HG02970 (cell line): Measurements from ENCODE around the gene SLAIN1.

ENCODE experiments used
- ATAC-seq: cut with Tn5 transposase; IDR thresholded peaks from one replicate; pipeline ENCODE4 v1.9.1; 2021; ENCODE audit warnings: mild to moderate bottlenecking, moderate library complexity, moderate number of reproducible peaks; ENCODE audit not compliant: unreplicated experiment, low FRiP score

SLAIN1 gene

GRCh38 chr13:77703408-77703807, 5.9 kb downstream of the SLAIN1 start:
- ATAC-seq = no peak

GRCh38 chr13:77714119-77714755, 16.8 kb downstream of the SLAIN1 start:
- ATAC-seq = no peak

- no peak for ATAC-seq
Observed at GRCh38 chr13:77715233-77715891, 17.9 kb downstream of the SLAIN1 start.

- no peak for ATAC-seq
Observed at GRCh38 chr13:77716692-77717091, 19.2 kb downstream of the SLAIN1 start.

GRCh38 chr13:77717508-77717907, 20.0 kb downstream of the SLAIN1 start:
- no peak for ATAC-seq

- ATAC-seq = no peak
Observed at GRCh38 chr13:77719128-77719527, 21.6 kb downstream of the SLAIN1 start.

GRCh38 chr13:77720988-77721387, 23.5 kb downstream of the SLAIN1 start:
- no peak for ATAC-seq

GRCh38 chr13:77724092-77724491, 26.6 kb downstream of the SLAIN1 start:
- ATAC-seq = no peak

- no peak for ATAC-seq
Observed at GRCh38 chr13:77725071-77725470, 27.6 kb downstream of the SLAIN1 start.

GRCh38 chr13:77728265-77729125, 31.0 kb downstream of the SLAIN1 start:
- ATAC-seq = no peak

- ATAC-seq = peak; percentile 95
Observed at GRCh38 chr13:77729502-77730221, 32.2 kb downstream of the SLAIN1 start.

GRCh38 chr13:77730572-77730971, 33.1 kb downstream of the SLAIN1 start:
- ATAC-seq = no peak

GRCh38 chr13:77732287-77732686, 34.8 kb downstream of the SLAIN1 start:
- ATAC-seq = no peak

- ATAC-seq = no peak
Observed at GRCh38 chr13:77733674-77734073, 36.2 kb downstream of the SLAIN1 start.

GRCh38 chr13:77737583-77738200, 40.2 kb downstream of the SLAIN1 start:
- ATAC-seq = no peak

- ATAC-seq = no peak
Observed at GRCh38 chr13:77740097-77740735, 42.7 kb downstream of the SLAIN1 start.

GRCh38 chr13:77740931-77741596, 43.6 kb downstream of the SLAIN1 start:
- no peak for ATAC-seq

GRCh38 chr13:77741597-77741972, 44.1 kb downstream of the SLAIN1 start:
- ATAC-seq = no peak

- ATAC-seq = no peak
Observed at GRCh38 chr13:77742801-77743200, 45.3 kb downstream of the SLAIN1 start.
